ENCODE measurements around the gene RIOK2.

DNA sequence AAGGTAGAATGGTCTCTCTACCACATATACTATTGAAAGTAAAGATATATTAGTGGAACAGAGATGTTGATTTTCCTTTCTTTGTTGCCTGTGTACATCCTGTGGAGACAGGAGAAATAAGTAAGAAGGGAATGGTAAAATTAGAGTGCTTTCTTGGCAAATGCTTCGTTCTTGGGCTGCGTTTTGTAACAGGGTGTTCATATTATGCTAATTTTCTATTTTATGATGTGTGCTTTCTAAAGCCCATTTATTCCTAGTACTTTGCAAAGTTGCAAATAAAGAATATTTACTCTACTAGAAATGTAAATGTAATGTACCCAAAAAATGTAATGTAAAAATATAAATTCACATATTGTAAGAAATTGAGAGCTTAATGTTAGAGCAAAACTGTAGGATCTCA, 40.5 kb upstream of the RIOK2 start:
- TF ChIP-seq, protein P1, sequence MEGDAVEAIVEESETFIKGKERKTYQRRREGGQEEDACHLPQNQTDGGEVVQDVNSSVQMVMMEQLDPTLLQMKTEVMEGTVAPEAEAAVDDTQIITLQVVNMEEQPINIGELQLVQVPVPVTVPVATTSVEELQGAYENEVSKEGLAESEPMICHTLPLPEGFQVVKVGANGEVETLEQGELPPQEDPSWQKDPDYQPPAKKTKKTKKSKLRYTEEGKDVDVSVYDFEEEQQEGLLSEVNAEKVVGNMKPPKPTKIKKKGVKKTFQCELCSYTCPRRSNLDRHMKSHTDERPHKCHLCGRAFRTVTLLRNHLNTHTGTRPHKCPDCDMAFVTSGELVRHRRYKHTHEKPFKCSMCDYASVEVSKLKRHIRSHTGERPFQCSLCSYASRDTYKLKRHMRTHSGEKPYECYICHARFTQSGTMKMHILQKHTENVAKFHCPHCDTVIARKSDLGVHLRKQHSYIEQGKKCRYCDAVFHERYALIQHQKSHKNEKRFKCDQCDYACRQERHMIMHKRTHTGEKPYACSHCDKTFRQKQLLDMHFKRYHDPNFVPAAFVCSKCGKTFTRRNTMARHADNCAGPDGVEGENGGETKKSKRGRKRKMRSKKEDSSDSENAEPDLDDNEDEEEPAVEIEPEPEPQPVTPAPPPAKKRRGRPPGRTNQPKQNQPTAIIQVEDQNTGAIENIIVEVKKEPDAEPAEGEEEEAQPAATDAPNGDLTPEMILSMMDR (IDR thresholded peaks at IDR 0.05; ENCODE audit: insufficient read depth, low read length) = no peak
- no peak for TF ChIP-seq POLR2AphosphoS5 (IDR thresholded peaks at IDR 0.05; ENCODE audit: low read depth)
- no peak for TF ChIP-seq GABPA (IDR thresholded peaks at IDR 0.05; ENCODE audit: low read depth)
- TF ChIP-seq SPI1 (IDR thresholded peaks at IDR 0.05; ENCODE audit: borderline replicate concordance, low read depth) = no peak
- TF ChIP-seq, protein P2, sequence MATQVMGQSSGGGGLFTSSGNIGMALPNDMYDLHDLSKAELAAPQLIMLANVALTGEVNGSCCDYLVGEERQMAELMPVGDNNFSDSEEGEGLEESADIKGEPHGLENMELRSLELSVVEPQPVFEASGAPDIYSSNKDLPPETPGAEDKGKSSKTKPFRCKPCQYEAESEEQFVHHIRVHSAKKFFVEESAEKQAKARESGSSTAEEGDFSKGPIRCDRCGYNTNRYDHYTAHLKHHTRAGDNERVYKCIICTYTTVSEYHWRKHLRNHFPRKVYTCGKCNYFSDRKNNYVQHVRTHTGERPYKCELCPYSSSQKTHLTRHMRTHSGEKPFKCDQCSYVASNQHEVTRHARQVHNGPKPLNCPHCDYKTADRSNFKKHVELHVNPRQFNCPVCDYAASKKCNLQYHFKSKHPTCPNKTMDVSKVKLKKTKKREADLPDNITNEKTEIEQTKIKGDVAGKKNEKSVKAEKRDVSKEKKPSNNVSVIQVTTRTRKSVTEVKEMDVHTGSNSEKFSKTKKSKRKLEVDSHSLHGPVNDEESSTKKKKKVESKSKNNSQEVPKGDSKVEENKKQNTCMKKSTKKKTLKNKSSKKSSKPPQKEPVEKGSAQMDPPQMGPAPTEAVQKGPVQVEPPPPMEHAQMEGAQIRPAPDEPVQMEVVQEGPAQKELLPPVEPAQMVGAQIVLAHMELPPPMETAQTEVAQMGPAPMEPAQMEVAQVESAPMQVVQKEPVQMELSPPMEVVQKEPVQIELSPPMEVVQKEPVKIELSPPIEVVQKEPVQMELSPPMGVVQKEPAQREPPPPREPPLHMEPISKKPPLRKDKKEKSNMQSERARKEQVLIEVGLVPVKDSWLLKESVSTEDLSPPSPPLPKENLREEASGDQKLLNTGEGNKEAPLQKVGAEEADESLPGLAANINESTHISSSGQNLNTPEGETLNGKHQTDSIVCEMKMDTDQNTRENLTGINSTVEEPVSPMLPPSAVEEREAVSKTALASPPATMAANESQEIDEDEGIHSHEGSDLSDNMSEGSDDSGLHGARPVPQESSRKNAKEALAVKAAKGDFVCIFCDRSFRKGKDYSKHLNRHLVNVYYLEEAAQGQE (IDR thresholded peaks at IDR 0.05; ENCODE audit: insufficient replicate concordance, low read depth) = no peak
